Suppressor macrophage treated with lipopolysaccharide for 1 hour (primary cell): Measurements from ENCODE around the gene C9orf72.

Experiments used
- DNase-seq, 3 donors: peaks; one replicate each; pipeline ENCODE4 v3.0.0-alpha.2; 2020 to 2022

C9orf72 gene

GRCh38 chr9:27537756-27538155 is 35.5 kb downstream of the C9orf72 start:
- DNase-seq, result no peak

GRCh38 chr9:27537027-27537435 is 36.2 kb downstream of the C9orf72 start:
- DNase-seq, result no peak

DNA sequence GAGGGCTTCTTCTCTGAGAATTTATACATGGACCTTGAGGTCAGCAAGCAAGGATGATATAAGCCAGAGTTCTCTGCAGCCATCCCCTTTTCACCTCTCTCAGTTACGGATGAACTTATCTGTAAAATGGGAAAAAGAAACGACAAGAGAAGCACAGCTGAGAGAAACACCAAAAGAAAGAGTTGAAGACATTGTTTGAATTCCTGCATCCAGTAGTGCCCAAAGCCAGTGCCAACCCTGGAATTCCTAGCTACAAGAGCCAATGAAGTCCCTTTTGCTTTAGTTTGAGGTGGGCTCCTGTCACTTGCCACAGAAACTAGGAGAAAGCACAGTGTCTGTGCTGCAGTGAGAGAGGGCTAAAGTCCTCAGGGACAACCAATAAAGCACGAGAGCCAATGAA is 37.1 kb downstream of the C9orf72 start:
- DNase-seq, result no peak

GRCh38 chr9:27535701-27536118 is 37.6 kb downstream of the C9orf72 start:
- DNase-seq, result no peak

GRCh38 chr9:27534658-27535209 is 38.5 kb downstream of the C9orf72 start:
- DNase-seq, result no peak

GRCh38 chr9:27534131-27534530 is 39.1 kb downstream of the C9orf72 start:
- no peak for DNase-seq

DNA sequence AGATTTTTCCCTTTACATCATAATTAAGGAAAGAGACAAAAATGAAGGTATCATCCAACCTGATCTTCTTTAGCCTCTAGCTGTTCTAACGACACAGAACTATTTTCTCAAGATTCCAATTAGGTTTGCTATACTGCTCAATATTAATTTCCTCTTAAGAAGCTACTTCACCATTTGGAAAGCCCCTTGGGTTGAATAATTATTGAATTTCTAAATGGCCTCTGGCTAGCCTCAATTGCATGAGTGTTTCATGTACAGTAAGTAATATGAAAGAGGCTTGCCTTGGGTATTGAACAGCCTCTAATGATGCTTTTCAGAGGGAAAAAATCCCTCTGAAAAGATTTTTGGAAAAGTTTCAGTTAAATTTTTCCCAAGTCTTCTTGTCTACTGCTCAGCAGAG is 40.0 kb downstream of the C9orf72 start:
- DNase-seq, result peak in 2 of 3 donors; percentile 33 to 56

GRCh38 chr9:27532046-27532445 is 41.2 kb downstream of the C9orf72 start:
- DNase-seq, result peak; percentile 31 to 74 (median 48)

DNA sequence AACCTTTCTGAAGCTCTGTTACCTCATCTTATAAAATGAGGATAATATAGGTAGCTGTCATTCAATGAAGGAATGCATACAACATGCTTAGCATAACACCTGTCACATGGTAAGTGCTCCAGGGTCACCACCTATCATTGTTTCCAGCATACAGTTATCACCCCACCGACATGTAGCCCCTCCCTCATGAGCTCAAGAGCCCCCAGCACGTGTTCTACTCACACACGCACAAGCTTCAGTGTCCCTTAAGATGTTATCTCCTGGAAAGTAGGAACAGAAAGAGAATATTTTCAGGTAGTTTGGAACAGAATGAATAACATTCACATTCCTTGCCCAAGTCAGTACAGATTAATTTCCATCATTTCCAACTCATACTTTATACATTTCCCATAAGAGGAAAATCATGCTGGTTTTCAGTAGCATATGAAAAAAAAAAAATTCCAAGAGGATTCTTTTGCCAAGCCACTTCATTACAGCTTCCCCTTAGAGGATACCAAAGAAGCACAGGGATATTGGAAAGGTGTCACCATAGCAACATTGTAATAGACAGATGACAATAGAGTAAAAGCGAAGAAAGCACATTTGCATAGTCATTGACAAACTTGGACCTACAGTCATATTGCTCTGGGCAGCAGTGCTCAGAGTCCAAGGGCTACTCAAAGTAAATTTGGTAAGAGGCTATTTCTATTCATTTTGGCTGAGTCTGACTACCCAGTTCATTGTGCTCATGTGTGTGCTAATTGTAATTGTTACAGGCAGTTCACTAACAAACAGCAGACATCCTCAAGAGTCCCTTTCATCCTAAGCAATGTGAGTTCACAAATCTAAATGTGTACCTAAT is 42.1 kb downstream of the C9orf72 start:
- DNase-seq, result no peak

GRCh38 chr9:27529316-27530278 is 43.7 kb downstream of the C9orf72 start, which contains the start of gene MOB3B:
Gene MOB3B, minus strand, starts transcription at chr9:27529814. Its CDS starts 74,264 bp downstream, at chr9:27455550.
- DNase-seq, result peak; percentile 81 to 93 (median 86)

GRCh38 chr9:27528886-27529315 is 44.4 kb downstream of the C9orf72 start:
- DNase-seq, result peak; percentile 84 to 93 (median 92)

DNA sequence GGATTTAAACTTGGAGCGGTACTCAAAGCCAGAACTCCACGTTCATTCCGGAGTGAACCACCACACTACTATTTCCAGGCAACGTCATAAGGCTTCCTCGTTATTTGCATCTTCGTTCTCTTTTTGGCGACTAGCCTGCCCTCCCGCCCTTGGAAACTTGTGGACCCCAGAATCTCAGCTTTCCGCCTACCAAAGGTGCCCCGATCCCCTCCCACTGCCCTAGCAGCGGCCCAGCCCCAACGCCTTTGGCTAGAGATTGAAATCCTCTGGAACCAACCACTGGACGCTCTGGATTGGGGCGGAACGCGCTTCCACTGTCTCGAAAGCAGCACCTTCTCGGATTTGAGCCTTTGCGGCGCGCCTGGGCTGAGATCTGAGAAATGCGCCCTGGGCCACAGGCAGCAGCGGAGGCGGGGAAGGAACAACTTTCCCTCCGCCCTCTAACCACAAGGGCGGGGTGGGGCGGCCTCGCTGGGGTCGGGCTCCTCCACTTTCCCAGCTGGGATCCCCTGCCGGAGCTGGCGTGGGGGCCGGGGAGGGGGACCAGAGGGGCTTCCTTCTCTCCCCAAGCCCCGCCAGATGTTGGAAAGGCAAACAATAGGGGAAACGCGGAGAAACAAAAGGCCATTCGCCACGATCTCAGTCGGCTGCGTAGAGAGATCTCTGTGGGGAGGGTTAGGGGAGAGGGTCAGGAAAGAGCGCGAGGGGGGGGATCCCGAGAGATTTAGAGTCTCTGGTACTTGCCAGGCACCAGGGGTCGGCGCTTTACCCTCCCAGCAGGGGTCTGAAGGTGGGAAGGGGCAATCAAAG is 45.0 kb downstream of the C9orf72 start:
- DNase-seq, result peak; percentile 81 to 90 (median 82)

GRCh38 chr9:27527702-27528075 is 45.6 kb downstream of the C9orf72 start:
- no peak for DNase-seq

DNA sequence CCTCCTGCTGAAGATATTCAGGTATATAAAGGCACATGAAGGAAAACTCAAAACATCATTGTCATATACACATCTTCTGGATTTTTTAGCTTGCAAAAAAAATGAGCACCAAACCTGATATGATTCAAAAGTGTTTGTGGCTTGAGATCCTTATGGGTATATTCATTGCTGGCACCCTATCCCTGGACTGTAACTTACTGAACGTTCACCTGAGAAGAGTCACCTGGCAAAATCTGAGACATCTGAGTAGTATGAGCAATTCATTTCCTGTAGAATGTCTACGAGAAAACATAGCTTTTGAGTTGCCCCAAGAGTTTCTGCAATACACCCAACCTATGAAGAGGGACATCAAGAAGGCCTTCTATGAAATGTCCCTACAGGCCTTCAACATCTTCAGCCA is 49.0 kb downstream of the C9orf72 start, which contains the start of gene IFNK:
TSS of gene IFNK (plus strand) at position 55 of the 400 bp plus-strand sequence. CDS start at position 102, 47 bp downstream.
- no peak for DNase-seq

DNA sequence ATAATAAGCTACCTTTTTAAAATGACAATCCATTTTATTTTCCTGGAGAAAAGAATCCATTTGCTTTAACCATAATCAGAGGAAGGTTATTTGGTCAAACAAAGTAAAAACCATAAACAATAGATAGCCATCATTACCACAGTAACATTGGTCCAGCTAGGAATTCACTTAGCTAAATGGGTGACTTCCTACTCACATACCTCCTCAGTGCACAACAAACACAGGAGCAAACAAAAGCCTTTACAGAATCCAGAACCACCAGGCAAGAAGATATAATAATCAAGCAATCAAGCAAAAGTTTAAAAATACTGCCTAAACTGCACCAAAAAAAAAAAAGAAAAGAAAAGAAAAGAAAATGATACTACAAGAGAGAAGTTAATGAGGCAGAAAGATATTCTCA is 50.1 kb downstream of the C9orf72 start:
- DNase-seq, result no peak

DNA sequence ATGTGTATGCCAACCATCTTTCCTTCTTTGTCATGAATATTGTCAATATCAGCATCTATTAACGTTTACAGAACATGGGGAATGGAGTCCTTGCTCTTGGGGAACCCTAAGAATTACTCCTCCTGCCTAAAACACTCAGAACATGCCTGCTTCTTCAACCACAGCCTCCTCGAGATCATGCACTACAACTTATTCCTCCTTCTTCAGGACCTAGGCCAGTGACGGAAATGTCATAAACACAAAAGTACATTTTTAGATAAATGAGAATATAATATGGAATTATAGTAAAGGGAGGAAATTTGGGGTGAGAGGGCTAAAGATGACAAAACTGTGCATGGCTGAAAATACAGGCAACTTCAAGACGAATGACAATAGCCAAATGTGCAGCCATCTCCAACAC is 52.3 kb downstream of the C9orf72 start:
- DNase-seq, result no peak

DNA sequence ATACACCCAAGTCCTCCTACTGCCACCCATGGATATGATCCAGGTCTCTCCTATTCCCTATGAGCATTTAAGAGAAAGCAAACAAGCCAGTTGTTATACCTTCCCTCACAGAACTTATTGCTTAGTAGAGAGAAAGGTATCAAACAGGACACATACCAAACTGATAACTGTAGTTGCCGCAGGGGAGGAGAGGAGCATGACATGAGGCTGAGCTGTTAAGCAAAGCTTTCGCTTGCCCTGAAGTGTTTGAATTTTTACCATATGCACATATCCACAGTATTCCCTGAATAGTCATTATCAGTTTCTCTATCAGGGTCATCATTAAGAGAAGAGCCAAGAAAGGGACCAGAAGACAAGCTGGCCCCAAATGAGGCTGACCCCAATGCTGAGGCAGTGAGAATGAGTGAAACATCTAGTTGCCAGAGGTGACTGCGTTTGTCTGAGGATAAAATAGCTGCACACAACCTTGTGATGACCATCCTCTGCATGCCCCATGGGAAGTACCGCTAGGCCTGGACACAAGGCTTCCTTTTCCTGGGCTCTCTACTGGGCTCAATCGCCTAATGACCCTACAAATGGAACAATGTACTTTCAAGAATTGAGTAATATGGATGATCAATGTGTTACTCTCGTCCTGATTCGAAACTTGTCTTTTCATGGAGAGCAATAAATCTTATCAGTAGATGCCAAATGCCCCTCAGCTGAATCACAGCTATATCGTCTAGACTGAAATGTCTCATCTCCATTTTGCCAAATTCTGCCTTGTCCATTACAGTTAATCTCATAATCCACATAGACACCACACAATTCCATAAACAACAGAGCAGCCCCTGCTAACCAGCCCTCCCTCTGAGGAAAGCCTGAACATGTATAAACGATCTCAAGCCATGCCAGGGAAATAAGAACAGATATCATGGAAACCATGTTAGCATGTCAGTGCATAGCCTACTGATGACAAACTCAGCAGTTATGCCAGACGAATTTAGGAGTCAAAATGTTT is 53.5 kb downstream of the C9orf72 start:
- DNase-seq, result no peak

- no peak for DNase-seq
Measured at GRCh38 chr9:27518809-27519208, 54.5 kb downstream of the C9orf72 start.

DNA sequence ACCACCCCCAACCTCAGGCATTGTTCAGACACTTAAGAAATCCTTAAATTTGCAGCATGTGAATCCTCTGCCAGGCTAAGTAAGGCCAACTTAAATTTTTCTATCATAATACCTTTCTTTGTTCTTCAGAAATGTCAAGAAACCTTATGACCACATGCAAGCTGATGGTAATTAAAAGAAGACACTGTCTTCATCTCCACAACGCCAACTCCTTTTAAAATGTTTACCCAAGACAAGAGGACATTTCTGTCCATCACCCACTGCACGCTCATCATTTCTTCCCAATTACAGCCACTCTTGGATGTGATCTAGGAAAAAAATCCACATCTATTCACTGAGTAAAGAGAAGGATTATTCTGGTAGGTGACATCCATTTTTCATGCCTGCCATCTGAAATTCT is 55.3 kb downstream of the C9orf72 start:
- no peak for DNase-seq

DNA sequence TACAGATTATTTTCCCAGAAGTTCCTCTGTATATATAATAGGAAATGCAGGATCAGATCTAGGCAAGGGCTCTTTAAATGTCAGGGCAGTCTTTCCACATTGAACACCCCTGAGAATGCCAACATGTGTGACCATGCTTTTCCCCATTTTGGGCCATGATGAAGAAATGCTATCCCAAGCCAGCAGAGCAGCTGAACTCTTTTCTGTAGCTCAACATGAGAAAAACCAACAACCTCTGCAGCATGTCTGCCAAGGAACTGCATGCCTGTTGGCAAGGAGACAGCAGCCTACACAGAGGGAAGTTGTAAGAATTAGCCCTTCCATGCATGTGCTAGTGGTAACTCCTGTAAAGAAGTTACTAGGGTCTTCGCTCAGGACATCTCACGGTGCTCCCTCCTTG is 58.7 kb downstream of the C9orf72 start:
- DNase-seq, result no peak

GRCh38 chr9:27511771-27512170 is 61.5 kb downstream of the C9orf72 start:
- DNase-seq, result no peak
